ENCODE data around the gene GRM3. TPM values are rescaled to one million over a fixed set of nuclear protein-coding genes. Genes with fewer than 3 reads are reported as not detected.

The GRM3 gene
- total and polyA plus RNA-seq, 2 of the 4 experiments (the other 2 are of a cell fraction): not detected

GRCh38 chr7:86653919-86654659, 10.4 kb downstream of the GRM3 start:
- WGBS, 2 experiments (ENCODE audit: extremely low coverage in 2 of 2, insufficient read length in 1 of 2): 50% methylated on average over 1 of the region's 9 CpGs; no CpG with 5 or more reads in 1 of the 2 experiments
- ATAC-seq (ENCODE audit: low read depth): no peak
- H4K8ac ChIP-seq (ENCODE audit: low read depth in 2 of 2, low read length in 2 of 2): no peak overlapping the region
- H3K27me3 ChIP-seq (ENCODE audit: control insufficient read depth, insufficient read depth, low read length): no peaks in the 10 kb centered on the region
- no peaks in the 10 kb centered on the region for H3K36me3 ChIP-seq (ENCODE audit: control insufficient read depth, insufficient read depth, low read length)
- no peak overlapping the region for H3K4ac ChIP-seq (ENCODE audit: low read depth, low read length)
- no peak overlapping the region for H2AK9ac ChIP-seq (replicated peaks; ENCODE audit: low read depth, low read length, poor library complexity)
- H4K91ac ChIP-seq (ENCODE audit: insufficient read depth, low read depth, low read length): no peak overlapping the region
- H2AFZ ChIP-seq (replicated peaks; ENCODE audit: low read length, poor library complexity): peak overlapping the region; percentile 51
- no peak overlapping the region for H3K27ac ChIP-seq (ENCODE audit: insufficient read depth, low read length)
- no peaks in the 10 kb centered on the region for H3K9me1 ChIP-seq (ENCODE audit: insufficient read depth, low read length)
- no peaks in the 10 kb centered on the region for H3K4me1 ChIP-seq (ENCODE audit: control insufficient read depth, insufficient read depth, low read length)
- ChIA-PET CTCF (no interaction called here), POLR2A (ENCODE audit: unreplicated experiment) (no interaction called here)
- H3K4me2 ChIP-seq (ENCODE audit: low read depth, low read length): no peak overlapping the region
- no peak overlapping the region for H3K9ac ChIP-seq (ENCODE audit: low read depth, low read length)
- TF ChIP-seq NFE2L2 (IDR thresholded peaks at IDR 0.05; ENCODE audit: low read depth, low read length) (no peak), BHLHE40 (IDR thresholded peaks at IDR 0.05; ENCODE audit: low read depth, low read length) (no peak), RCOR1 (IDR thresholded peaks at IDR 0.05; ENCODE audit: insufficient replicate concordance, low read length) (no peak), MAZ (IDR thresholded peaks at IDR 0.05; ENCODE audit: borderline replicate concordance, low read depth, low read length) (no peak), POLR2A (IDR thresholded peaks at IDR 0.05; ENCODE audit: low read depth, low read length) (no peak), CTCF (conservative IDR thresholded peaks at IDR 0.05; ENCODE audit: low read depth, low read length) (no peak), USF2 (IDR thresholded peaks at IDR 0.05; ENCODE audit: low read depth, low read length) (no peak), FOS (IDR thresholded peaks at IDR 0.05; ENCODE audit: low read depth, low read length) (no peak), RAD21 (IDR thresholded peaks at IDR 0.05; ENCODE audit: low read length) (no peak), CEBPB (IDR thresholded peaks at IDR 0.05; ENCODE audit: low read depth, low read length) (no peak), CHD1 (IDR thresholded peaks at IDR 0.05; ENCODE audit: low read depth, low read length) (no peak), ELK1 (IDR thresholded peaks at IDR 0.05; ENCODE audit: borderline replicate concordance, low read depth, low read length) (no peak), MAFK (IDR thresholded peaks at IDR 0.05; ENCODE audit: low read depth, low read length) (no peak), MXI1 (IDR thresholded peaks at IDR 0.05; ENCODE audit: borderline replicate concordance, low read depth, low read length) (no peak), SMC3 (IDR thresholded peaks at IDR 0.05; ENCODE audit: low read depth, low read length) (no peak)
- H4K20me1 ChIP-seq (ENCODE audit: insufficient read depth, low read length): no peaks in the 10 kb centered on the region
- intact Hi-C loops (cut with micrococcal nuclease) (no loop called here), dilution Hi-C loops (cut with HindIII; ENCODE audit: low sequenced_read_pairs, unreplicated experiment) (no loop called here), in situ Hi-C loops (cut with MboI; ENCODE audit: low sequenced_read_pairs) (no loop called here)
- DNase-seq: no peak
- H2AK5ac ChIP-seq (ENCODE audit: low read depth, low read length): no peak overlapping the region
- H3K18ac ChIP-seq (ENCODE audit: low read depth, low read length): no peak overlapping the region
- H2BK5ac ChIP-seq (ENCODE audit: low read depth, low read length, poor library complexity, severe bottlenecking): no peak overlapping the region
- no peak overlapping the region for H2BK20ac ChIP-seq (ENCODE audit: low read depth, low read length)
- H2BK15ac ChIP-seq (ENCODE audit: low read depth, low read length): no peak overlapping the region
- H3K23ac ChIP-seq (ENCODE audit: low read depth, low read length): no peak overlapping the region
- BruUV-seq (replicated peaks): no TSS peak
- no peak overlapping the region for H2BK120ac ChIP-seq (ENCODE audit: low read depth, low read length)
- H3K79me1 ChIP-seq (ENCODE audit: low read depth in 1 of 2, low read length in 2 of 2): no peaks in the 10 kb centered on the region
- no peak overlapping the region for H3K4me3 ChIP-seq (ENCODE audit: insufficient read depth, low read depth, low read length)
- H3K14ac ChIP-seq (replicated peaks; ENCODE audit: low read depth, low read length): no peak overlapping the region
- peaks cover 3% of the 10 kb centered on the region; the same call in 1 of the 2 replicates for H3K9me3 ChIP-seq (ENCODE audit: control insufficient read depth, insufficient read depth, low read length)
- no peak overlapping the region for H3K56ac ChIP-seq (ENCODE audit: extremely low read depth, insufficient read depth, low read length)
- H4K5ac ChIP-seq (ENCODE audit: low read depth, low read length): no peak overlapping the region
